Adrenal gland (tissue), 12 donors: ENCODE measurements around the gene ADSL. TPM values are rescaled to one million over a fixed set of nuclear protein-coding genes. Genes with fewer than 3 reads are reported as not detected.

ENCODE experiments used
- DNase-seq, 7 donors: peaks; one replicate each; pipeline ENCODE4 v3.0.0-alpha.2; 2019 to 2020
- H3K27ac ChIP-seq, 5 donors: fragments of 200-600 bp; sonication (generic) in 4 of 5; 1 replicate in 3 of 5; 2 replicates in 2 of 5; pipeline versions ENCODE4 v1.5.1 to v1.8.0; 2016 to 2020; ENCODE audit warnings: mild to moderate bottlenecking in 1 of 5
- H3K27me3 ChIP-seq: fragments of 200-600 bp; 2 replicates; pipeline ENCODE4 v1.8.0; 2021
- H3K36me3 ChIP-seq, 2 donors: fragments of 200-600 bp; replicated peaks in 1 of 2; 1 replicate in 1 of 2; 2 replicates in 1 of 2; pipeline versions ENCODE4 v1.5.1 to v1.8.0; 2018 to 2022
- H3K4me1 ChIP-seq, 2 donors: fragments of 200-600 bp; replicated peaks in 1 of 2; 1 replicate in 1 of 2; 2 replicates in 1 of 2; pipeline versions ENCODE4 v1.5.1 to v1.8.0; 2018 to 2021
- H3K4me3 ChIP-seq, 4 donors: fragments of 200-600 bp; sonication (generic) in 3 of 4; one replicate each; pipeline ENCODE4 v1.5.1; 2016 to 2018
- H3K9me3 ChIP-seq, 3 donors: fragments of 200-600 bp; sonication (generic) in 1 of 3; replicated peaks in 1 of 3; 1 replicate in 2 of 3; 2 replicates in 1 of 3; pipeline versions ENCODE4 v1.5.1 to v1.8.0; 2016 to 2021
- CTCF ChIP-seq, 6 experiments: fragments of 450-650 bp in 4 of 6; fragments of 200-600 bp in 2 of 6; sonication (generic) in 1 of 6; IDR thresholded peaks; 1 replicate in 5 of 6; 2 replicates in 1 of 6; pipeline versions ENCODE4 v1.5.1 to v1.8.0; 2016 to 2021; ENCODE audit warnings: antibody characterized with exemption in 6 of 6, mild to moderate bottlenecking in 2 of 6, moderate library complexity in 1 of 6
- POLR2A ChIP-seq, 2 donors: fragments of 450-650 bp; IDR thresholded peaks; one replicate each; pipeline ENCODE4 v1.6.1; 2017; ENCODE audit warnings: antibody characterized with exemption in 2 of 2, mild to moderate bottlenecking in 2 of 2, moderate library complexity in 1 of 2
- WGBS, 4 donors: extraction: QIAGEN DNeasy Blood & Tissue Kit in 2 of 4; methylation state at CpG; one replicate each; pipeline versions ENCODE4 v1.1.5 to v1.1.7; 2013 to 2017; 5-methylcytosine and 5-hydroxymethylcytosine counted together
- intact Hi-C, 2 donors: fragments of 100-400 bp; cut with DNase I; formaldehyde crosslinking; loops; one replicate each; pipeline versions ENCODE4 v1.14.1 to v1.15.0; 2022 to 2023
- polyA plus RNA-seq, 3 donors: library from polyadenylated mRNA; stranded (reverse); fragments of 200-250 nt in 2 of 3; fragments of 350-450 nt in 1 of 3; fragmentation: Illumina TruSeq in 1 of 3; extraction: RNeasy Lipid Tissue Mini Kit (QIAGEN cat#74804) in 1 of 3; gene quantifications; one replicate each; pipeline ENCODE4 v1.2.3, GENCODE V29; 2013 to 2014
- total RNA-seq, 9 donors: library from RNA; depleted of rRNA in 4 of 9; stranded (reverse); fragments of >200 nt in 4 of 9; fragments of 120-200 nt in 1 of 9; fragmentation: NEBNext Ultra II Directional in 1 of 9; extraction: Animal tissue kit (Norgen Biotek cat#: 25700) in 1 of 9; gene quantifications; one replicate each; pipeline versions ENCODE4 v1.1.0 to v1.2.4, GENCODE V29; 2013 to 2023
- donor health status: healthy with polysubstance abuse.
- donor health status: Bipolar disorder and iron deficiency.
- donor health status: DM: yes; HTN: yes; CAD: no.
- donor health status: DM: no; HTN: no; CAD: no.
- donor health status: DM: no; HTN: no; CAD: no.
- donor health status: DM: yes; HTN: yes; CAD: no.

The ADSL gene
- total and polyA plus RNA-seq, 12 donors: 26.8 to 107 (median 57.5) TPM

DNA sequence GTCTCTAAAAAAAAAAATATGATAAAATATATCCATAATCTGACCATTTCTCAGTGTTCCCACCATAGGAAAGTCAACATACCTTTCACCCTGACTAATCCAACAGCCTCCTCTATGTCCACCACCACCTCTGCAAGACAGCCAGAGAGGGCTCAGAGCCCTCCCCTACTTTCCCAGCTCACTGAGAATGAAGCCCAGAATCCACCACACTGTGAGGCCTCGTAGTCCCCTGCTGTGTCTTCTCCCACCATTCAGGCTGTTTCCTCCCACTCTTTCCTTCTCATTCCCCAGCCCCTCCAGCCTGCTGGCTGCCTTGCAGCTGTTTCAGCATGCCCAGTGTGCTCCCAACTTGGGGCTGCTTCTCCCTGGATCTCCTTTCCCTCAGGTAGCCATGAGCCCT is 51.1 kb downstream of the ADSL start:
- Histone ChIP-seq H3K4me3 (no peak overlapping the region), H3K4me1 (peaks cover 0 to 4% of the 10 kb centered on the region in 2 donors), H3K9me3 (no peaks in the 10 kb centered on the region), H3K27ac (no peak overlapping the region), H3K27me3 (no peaks in the 10 kb centered on the region), H3K36me3 (peaks cover 0 to 20% of the 10 kb centered on the region in 2 donors)
- no peak for DNase-seq
- TF ChIP-seq CTCF (IDR thresholded peaks at IDR 0.05): no peak
- no peak for TF ChIP-seq POLR2A (IDR thresholded peaks at IDR 0.05)
- intact Hi-C loops: no loop called here
- 35 to 88% (median 55%) methylated on average over 1 of the region's 1 CpG for WGBS, 4 donors

GRCh38 chr22:40399621-40400020 is 53.3 kb downstream of the ADSL start:
- TF ChIP-seq CTCF (IDR thresholded peaks at IDR 0.05) (no peak), POLR2A (IDR thresholded peaks at IDR 0.05) (no peak)
- Histone ChIP-seq H3K9me3 (no peaks in the 10 kb centered on the region), H3K4me3 (no peak overlapping the region), H3K4me1 (peaks cover 0 to 4% of the 10 kb centered on the region in 2 donors), H3K27me3 (no peaks in the 10 kb centered on the region), H3K36me3 (peaks cover 0 to 29% of the 10 kb centered on the region in 2 donors), H3K27ac (no peak overlapping the region)
- intact Hi-C loops: no loop called here
- 78 to 88% (median 83%) methylated on average over 1 to 2 of the region's 2 CpGs for WGBS, 4 donors
- no peak for DNase-seq

- WGBS, 4 donors: 74 to 93% (median 89%) methylated on average over 15 of the region's 15 CpGs
- Histone ChIP-seq H3K27ac (no peak overlapping the region), H3K4me1 (peaks cover 0 to 4% of the 10 kb centered on the region in 2 donors), H3K36me3 (peaks cover 0 to 35% of the 10 kb centered on the region in 2 donors), H3K9me3 (no peaks in the 10 kb centered on the region), H3K27me3 (no peaks in the 10 kb centered on the region), H3K4me3 (no peak overlapping the region)
- DNase-seq: no peak
- TF ChIP-seq CTCF (IDR thresholded peaks at IDR 0.05): no peak
- no peak for TF ChIP-seq POLR2A (IDR thresholded peaks at IDR 0.05)
- intact Hi-C loops: no loop called here
These were observed 53.9 kb downstream of the ADSL start for GRCh38 chr22:40400159-40400558.

DNA sequence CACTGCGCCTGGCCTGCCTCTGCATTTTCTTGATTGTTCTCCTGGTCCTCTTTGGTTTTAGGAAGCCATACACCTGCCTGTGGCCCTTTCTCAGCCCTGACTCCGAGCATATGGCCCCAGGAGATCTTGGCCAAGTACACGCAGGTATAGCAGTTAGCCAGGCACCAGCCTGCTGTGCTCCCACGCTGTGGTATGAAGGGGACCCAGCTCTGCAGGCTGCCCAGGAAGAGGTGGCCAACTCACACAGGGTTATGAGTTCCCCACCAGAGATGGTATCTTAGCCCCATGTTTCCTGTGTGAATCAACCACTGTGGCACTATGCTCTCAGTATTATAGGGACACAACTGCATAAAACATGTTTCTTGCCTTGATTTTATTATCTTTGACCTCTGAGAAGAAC is 55.2 kb downstream of the ADSL start:
- no peaks in the 10 kb centered on the region for H3K9me3 ChIP-seq
- no peak overlapping the region for H3K4me3 ChIP-seq
- intact Hi-C loops: no loop called here
- WGBS, 4 donors: 85 to 100% (median 93%) methylated on average over 3 to 4 of the region's 4 CpGs
- H3K4me1 ChIP-seq: peaks cover 0 to 4% of the 10 kb centered on the region in 2 donors
- no peak for DNase-seq
- no peak overlapping the region for H3K27ac ChIP-seq
- H3K36me3 ChIP-seq: peaks cover 0 to 49% of the 10 kb centered on the region in 2 donors
- no peaks in the 10 kb centered on the region for H3K27me3 ChIP-seq
- no peak for TF ChIP-seq POLR2A (IDR thresholded peaks at IDR 0.05)
- TF ChIP-seq CTCF (IDR thresholded peaks at IDR 0.05): no peak
